OCI-LY7 (cell line): ENCODE data around the gene PRR15L. TPM values are rescaled to one million over a fixed set of nuclear protein-coding genes. Genes with fewer than 3 reads are reported as not detected.

Experiments used
- BruUV-seq: library from RNA; stranded (reverse); fragments of 400-500 nt; replicated peaks from 2 replicates; lab custom pipeline; 2021; lab: Mats Ljungman, UMichigan
- CTCF ChIA-PET: fragments of 300-600 bp; sonication (Branson Sonifier 250); formaldehyde crosslinking; loops from one replicate; lab custom pipeline; 2022; ENCODE audit warnings: antibody characterized with exemption; ENCODE audit not compliant: unreplicated experiment; lab: Charles Lee
- POLR2A ChIA-PET: fragments of 300-600 bp; sonication (Branson Sonifier 250); formaldehyde crosslinking; loops from one replicate; lab custom pipeline; 2022; ENCODE audit warnings: antibody characterized with exemption; lab: Charles Lee
- DNase-seq: peaks from one replicate; pipeline ENCODE4 v3.0.0-alpha.2; 2015; ENCODE audit warnings: low spot score
- H2AFZ ChIP-seq: fragments of 200-600 bp; sonication (generic), shearing (Covaris generic); 2 replicates; pipeline ENCODE4 v1.6.1; 2014; ENCODE audit warnings: mild to moderate bottlenecking, antibody characterized with exemption, low read length, moderate library complexity
- H3K27ac ChIP-seq: fragments of 200-600 bp; sonication (generic); 2 replicates; pipeline ENCODE4 v1.5.1; 2014; ENCODE audit warnings: mixed run types, low read depth, mild to moderate bottlenecking, moderate library complexity, low read length, inconsistent platforms; ENCODE audit not compliant: poor library complexity, severe bottlenecking
- H3K36me3 ChIP-seq: fragments of 200-600 bp; sonication (generic); 2 replicates; pipeline ENCODE4 v1.6.1; 2014; ENCODE audit warnings: mild to moderate bottlenecking, antibody characterized with exemption, low read length, moderate library complexity, mixed read lengths; ENCODE audit not compliant: insufficient read depth
- H3K4me1 ChIP-seq: fragments of 200-600 bp; sonication (generic); 2 replicates; pipeline ENCODE4 v1.5.1; 2014; ENCODE audit warnings: mild to moderate bottlenecking, low read length; ENCODE audit not compliant: insufficient read depth, poor library complexity, severe bottlenecking
- H3K4me2 ChIP-seq: fragments of 200-600 bp; sonication (generic); 2 replicates; pipeline ENCODE4 v1.6.1; 2014; ENCODE audit warnings: mild to moderate bottlenecking, low read length
- H3K4me3 ChIP-seq: fragments of 200-600 bp; sonication (generic); 2 replicates; pipeline ENCODE4 v1.5.1; 2014; ENCODE audit warnings: mild to moderate bottlenecking, low read depth, low read length; ENCODE audit not compliant: poor library complexity, severe bottlenecking
- H3K79me2 ChIP-seq: fragments of 200-600 bp; sonication (generic); 2 replicates; pipeline ENCODE4 v1.6.1; 2016; ENCODE audit warnings: low read depth, mild to moderate bottlenecking, low read length, moderate library complexity, mixed read lengths; ENCODE audit not compliant: insufficient read depth
- H3K9me2 ChIP-seq: fragments of 200-600 bp; sonication (generic); 2 replicates; pipeline ENCODE4 v1.6.1; 2016; ENCODE audit warnings: mild to moderate bottlenecking, low read length, mixed read lengths; ENCODE audit not compliant: insufficient read depth
- H3K9me3 ChIP-seq: fragments of 200-600 bp; sonication (generic); 2 replicates; pipeline ENCODE4 v1.6.1; 2014; ENCODE audit warnings: mild to moderate bottlenecking, mixed run types, low read length, mixed read lengths
- H4K20me1 ChIP-seq: fragments of 200-600 bp; sonication (generic); 2 replicates; pipeline ENCODE4 v1.6.1; 2014; ENCODE audit warnings: mild to moderate bottlenecking, antibody characterized with exemption, low read length, moderate library complexity, mixed read lengths; ENCODE audit not compliant: insufficient read depth
- EZH2phosphoT487 ChIP-seq: fragments of 200-600 bp; sonication (generic); IDR thresholded peaks from 2 replicates; pipeline ENCODE4 v1.6.1; 2018; ENCODE audit warnings: low read depth, borderline replicate concordance, mild to moderate bottlenecking, mixed run types, antibody characterized with exemption, low read length, moderate library complexity, mixed read lengths
- intact Hi-C: fragments of 100-400 bp; cut with micrococcal nuclease; formaldehyde crosslinking; loops from one replicate; pipeline ENCODE4 v1.10.0; 2022; ENCODE audit not compliant: unreplicated experiment
- total RNA-seq, 2 experiments: library from RNA; depleted of rRNA in 1 of 2; stranded (reverse); fragments of >200 nt in 1 of 2; shearing (Covaris generic) in 1 of 2; gene quantifications; 2 replicates each; pipeline ENCODE4 v1.2.3, GENCODE V29; 2014 to 2022
- TF ChIP-seq, protein P1 (sequence below): fragments of 200-600 bp; sonication (generic); conservative IDR thresholded peaks from 2 replicates; pipeline ENCODE4 v1.5.1; 2014; ENCODE audit warnings: mild to moderate bottlenecking, antibody characterized with exemption, low read length, moderate library complexity, mixed read lengths

PRR15L gene
- total RNA-seq, 2 experiments from 2014 or later: not detected

- ChIA-PET POLR2A (no interaction called here), CTCF (no interaction called here)
- H4K20me1 ChIP-seq: no peaks in the 10 kb centered on the region
Observed at GRCh38 chr17:47906443-47906842, 51.2 kb downstream of the PRR15L start.

GRCh38 chr17:47905221-47905733, 52.4 kb downstream of the PRR15L start:
- intact Hi-C loops: no loop called here
- ChIA-PET POLR2A (no interaction called here), CTCF (no interaction called here)
- no peak for DNase-seq
- H3K4me3 ChIP-seq: no peak overlapping the region
- no peaks in the 10 kb centered on the region for H3K79me2 ChIP-seq
- no peaks in the 10 kb centered on the region for H3K4me1 ChIP-seq
- H3K27ac ChIP-seq: no peak overlapping the region
- no peak overlapping the region for H3K4me2 ChIP-seq
- H4K20me1 ChIP-seq: no peaks in the 10 kb centered on the region
- no TSS peak for BruUV-seq
- TF ChIP-seq EZH2phosphoT487: no peak
- TF ChIP-seq, protein P1, sequence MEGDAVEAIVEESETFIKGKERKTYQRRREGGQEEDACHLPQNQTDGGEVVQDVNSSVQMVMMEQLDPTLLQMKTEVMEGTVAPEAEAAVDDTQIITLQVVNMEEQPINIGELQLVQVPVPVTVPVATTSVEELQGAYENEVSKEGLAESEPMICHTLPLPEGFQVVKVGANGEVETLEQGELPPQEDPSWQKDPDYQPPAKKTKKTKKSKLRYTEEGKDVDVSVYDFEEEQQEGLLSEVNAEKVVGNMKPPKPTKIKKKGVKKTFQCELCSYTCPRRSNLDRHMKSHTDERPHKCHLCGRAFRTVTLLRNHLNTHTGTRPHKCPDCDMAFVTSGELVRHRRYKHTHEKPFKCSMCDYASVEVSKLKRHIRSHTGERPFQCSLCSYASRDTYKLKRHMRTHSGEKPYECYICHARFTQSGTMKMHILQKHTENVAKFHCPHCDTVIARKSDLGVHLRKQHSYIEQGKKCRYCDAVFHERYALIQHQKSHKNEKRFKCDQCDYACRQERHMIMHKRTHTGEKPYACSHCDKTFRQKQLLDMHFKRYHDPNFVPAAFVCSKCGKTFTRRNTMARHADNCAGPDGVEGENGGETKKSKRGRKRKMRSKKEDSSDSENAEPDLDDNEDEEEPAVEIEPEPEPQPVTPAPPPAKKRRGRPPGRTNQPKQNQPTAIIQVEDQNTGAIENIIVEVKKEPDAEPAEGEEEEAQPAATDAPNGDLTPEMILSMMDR: no peak
- H2AFZ ChIP-seq: no peak overlapping the region
- no peaks in the 10 kb centered on the region for H3K9me3 ChIP-seq
- no peaks in the 10 kb centered on the region for H3K9me2 ChIP-seq
- H3K36me3 ChIP-seq: peaks cover 21% of the 10 kb centered on the region

More at GRCh38 chr17:47906443-47906842, 51.2 kb downstream of the PRR15L start:
- H3K79me2 ChIP-seq: no peaks in the 10 kb centered on the region
- H3K9me2 ChIP-seq: no peaks in the 10 kb centered on the region
- no peak for TF ChIP-seq EZH2phosphoT487
- TF ChIP-seq, protein P1: no peak
- no TSS peak for BruUV-seq
- no peaks in the 10 kb centered on the region for H3K4me1 ChIP-seq
- H3K4me3 ChIP-seq: no peak overlapping the region
- H3K9me3 ChIP-seq: no peaks in the 10 kb centered on the region
- intact Hi-C loops: no loop called here
- peaks cover 20% of the 10 kb centered on the region for H3K36me3 ChIP-seq
- no peak for DNase-seq
- no peak overlapping the region for H2AFZ ChIP-seq
- H3K4me2 ChIP-seq: no peak overlapping the region
- H3K27ac ChIP-seq: no peak overlapping the region

- DNase-seq: no peak
- Histone ChIP-seq H3K9me3 (no peaks in the 10 kb centered on the region), H3K4me1 (peaks cover 9% of the 10 kb centered on the region), H3K36me3 (peaks cover 35% of the 10 kb centered on the region; the same call in 1 of the 2 replicates), H3K9me2 (no peaks in the 10 kb centered on the region), H2AFZ (no peak overlapping the region), H3K4me3 (no peak overlapping the region), H3K4me2 (no peak overlapping the region), H3K27ac (no peak overlapping the region), H4K20me1 (no peaks in the 10 kb centered on the region), H3K79me2 (peaks cover 16% of the 10 kb centered on the region)
- ChIA-PET CTCF (no interaction called here), POLR2A (no interaction called here)
- BruUV-seq: no TSS peak
- intact Hi-C loops: no loop called here
- TF ChIP-seq, protein P1: no peak
- no peak for TF ChIP-seq EZH2phosphoT487
Observed at GRCh38 chr17:47902039-47902744, 55.5 kb downstream of the PRR15L start.
